HG02840 (cell line): Measurements from ENCODE around the gene MCAM.

Experiments used
- ATAC-seq: cut with Tn5 transposase; IDR thresholded peaks from one replicate; pipeline ENCODE4 v1.9.1; 2021; ENCODE audit warnings: mild to moderate bottlenecking, moderate library complexity, moderate number of reproducible peaks; ENCODE audit not compliant: unreplicated experiment, low FRiP score

The MCAM gene

GRCh38 chr11:119316729-119317591 is at the start of gene MCAM:
TSS of gene MCAM (minus strand) at chr11:119317130. CDS start at chr11:119317101, 29 bp downstream.
- no peak for ATAC-seq

GRCh38 chr11:119365071-119365591 is 48.2 kb upstream of the MCAM start:
- ATAC-seq: no peak

- no peak for ATAC-seq
Observed at GRCh38 chr11:119363851-119364590, 47.1 kb upstream of the MCAM start.

GRCh38 chr11:119363081-119363850 is 46.3 kb upstream of the MCAM start:
- no peak for ATAC-seq

GRCh38 chr11:119362741-119363080 is 45.8 kb upstream of the MCAM start:
- no peak for ATAC-seq

GRCh38 chr11:119361941-119362725 is 45.2 kb upstream of the MCAM start:
- ATAC-seq: no peak

- ATAC-seq: no peak
Observed at GRCh38 chr11:119361056-119361787, 44.3 kb upstream of the MCAM start.

GRCh38 chr11:119359365-119360214 is 42.7 kb upstream of the MCAM start:
- no peak for ATAC-seq

- no peak for ATAC-seq
Observed at GRCh38 chr11:119357074-119357473, 40.1 kb upstream of the MCAM start.

- no peak for ATAC-seq
Observed at GRCh38 chr11:119356349-119357031, 39.6 kb upstream of the MCAM start.

GRCh38 chr11:119355091-119355843 is 38.3 kb upstream of the MCAM start:
- no peak for ATAC-seq

GRCh38 chr11:119352857-119353260 is 35.9 kb upstream of the MCAM start:
- no peak for ATAC-seq

- ATAC-seq: no peak
Observed at GRCh38 chr11:119351232-119351631, 34.3 kb upstream of the MCAM start.

GRCh38 chr11:119350302-119350701 is 33.4 kb upstream of the MCAM start:
- ATAC-seq: no peak

GRCh38 chr11:119347940-119348605 is 31.1 kb upstream of the MCAM start:
- no peak for ATAC-seq

GRCh38 chr11:119347242-119347641 is 30.3 kb upstream of the MCAM start:
- ATAC-seq: no peak

- no peak for ATAC-seq
Observed at GRCh38 chr11:119346605-119347004, 29.7 kb upstream of the MCAM start, which contains the start of gene MFRP. TSS of gene MFRP (minus strand) at chr11:119346705. CDS start at chr11:119346513, 192 bp downstream.
